ENCODE measurements around the gene FUS. TPM values are rescaled to one million over a fixed set of nuclear protein-coding genes. Genes with fewer than 3 reads are reported as not detected.

Gene FUS
- total and polyA plus RNA-seq, 2 experiments from 2014 or later: 247 to 528 TPM

GRCh38 chr16:31186176-31186575 lies 6.2 kb downstream of the FUS start:
- DNase-seq (ENCODE audit: low spot score): no peak
- H4K20me1 ChIP-seq (replicated peaks; ENCODE audit: insufficient read depth): peaks cover 87% of the 10 kb centered on the region
- no peaks in the 10 kb centered on the region for H3K27me3 ChIP-seq (ENCODE audit: insufficient read depth)
- 0 out of 2 replicates have a peak overlapping the region, but pooled peaks have one; percentile 1 for H3K27ac ChIP-seq (ENCODE audit: low read depth)
- peaks cover 2% of the 10 kb centered on the region; the same call in 2 of the 3 replicates for H3K9me3 Mint-ChIP-seq
- H3K4me3 ChIP-seq: no peak overlapping the region
- H3K4me2 ChIP-seq: no peak overlapping the region
- ATAC-seq: no peak
- peaks cover 100% of the 10 kb centered on the region for H3K36me3 Mint-ChIP-seq (ENCODE audit: low read depth)
- H3F3A ChIP-seq (replicated peaks; ENCODE audit: low read depth): peaks cover 71% of the 10 kb centered on the region
- H3K4me1 ChIP-seq (ENCODE audit: insufficient read depth): peaks cover 18% of the 10 kb centered on the region
- peaks cover 16% of the 10 kb centered on the region for H3K27me3 Mint-ChIP-seq (ENCODE audit: insufficient read depth, low read depth, poor library complexity)
- no peak overlapping the region for H2AFZ ChIP-seq
- peaks cover 98% of the 10 kb centered on the region for H3K79me2 ChIP-seq (replicated peaks; ENCODE audit: insufficient read depth)
- TF ChIP-seq ZNF331 (CRISPR knock-in tag; IDR thresholded peaks at IDR 0.05; ENCODE audit: low read depth) (no peak), EZH2phosphoT487 (IDR thresholded peaks at IDR 0.05; ENCODE audit: unreplicated experiment) (no peak), JUNB (IDR thresholded peaks at IDR 0.05; ENCODE audit: unreplicated experiment) (no peak), POLR2AphosphoS5 (IDR thresholded peaks at IDR 0.05; ENCODE audit: low read depth) (no peak), EZH2 (IDR thresholded peaks at IDR 0.05; ENCODE audit: low read depth, unreplicated experiment) (no peak), ZNF114 (CRISPR knock-in tag; IDR thresholded peaks at IDR 0.05) (no peak), CTCF (conservative IDR thresholded peaks at IDR 0.05; ENCODE audit: low read depth in 2 of 2) (no peak), STAT1 (IDR thresholded peaks at IDR 0.05; ENCODE audit: unreplicated experiment) (no peak), NANOG (IDR thresholded peaks at IDR 0.05; ENCODE audit: borderline replicate concordance) (no peak), REST (IDR thresholded peaks at IDR 0.05; ENCODE audit: unreplicated experiment) (no peak), ETS1 (IDR thresholded peaks at IDR 0.05) (no peak)
- H3K27ac Mint-ChIP-seq: no peak overlapping the region; the same call in 1 of the 2 replicates
- H3K4me3 Mint-ChIP-seq: peak overlapping the region; percentile 24; the same call in 1 of the 3 replicates
- peaks cover 41% of the 10 kb centered on the region for H3K4me1 Mint-ChIP-seq
- peaks cover 95% of the 10 kb centered on the region for H3K36me3 ChIP-seq (ENCODE audit: insufficient read depth)
- H3K9me2 ChIP-seq (ENCODE audit: insufficient read depth): no peaks in the 10 kb centered on the region
